ENCODE results near the gene EFNB2.

Gene EFNB2

GRCh38 chr13:106536244-106537034, 977 bp upstream of the EFNB2 start (continued):
- TF ChIP-seq ZNF777 (tag by site-specific recombination; IDR thresholded peaks at IDR 0.05; ENCODE audit: borderline replicate concordance) (no peak), PRDM4 (tag by site-specific recombination; IDR thresholded peaks at IDR 0.05) (no peak), ZBTB8A (tag by site-specific recombination; IDR thresholded peaks at IDR 0.05) (no peak), ZNF19 (tag by site-specific recombination; IDR thresholded peaks at IDR 0.05; ENCODE audit: low read depth) (no peak), ZNF426 (tag by site-specific recombination; IDR thresholded peaks at IDR 0.05) (no peak), BCL11A (tag by site-specific recombination; IDR thresholded peaks at IDR 0.05; ENCODE audit: low read depth) (no peak), ZSCAN16 (tag by site-specific recombination; IDR thresholded peaks at IDR 0.05) (no peak), ZNF248 (tag by site-specific recombination; IDR thresholded peaks at IDR 0.05) (no peak), ZNF324 (tag by site-specific recombination; IDR thresholded peaks at IDR 0.05) (no peak; the same call in 1 of the 2 replicates), SETDB1 (IDR thresholded peaks at IDR 0.05; ENCODE audit: insufficient read length, low read length) (no peak), ZNF837 (tag by site-specific recombination; IDR thresholded peaks at IDR 0.05) (no peak), ZNF555 (tag by site-specific recombination; conservative IDR thresholded peaks at IDR 0.05) (no peak), ZNF416 (tag by site-specific recombination; IDR thresholded peaks at IDR 0.05) (no peak), ZNF366 (tag by site-specific recombination; conservative IDR thresholded peaks at IDR 0.05) (no peak), ZNF610 (tag by site-specific recombination; IDR thresholded peaks at IDR 0.05; ENCODE audit: borderline replicate concordance) (peak; percentile 25; the same call in 1 of the 2 replicates), ZNF133 (tag by site-specific recombination; IDR thresholded peaks at IDR 0.05) (no peak), PRDM1 (tag by site-specific recombination; IDR thresholded peaks at IDR 0.05) (peak; percentile 60)
- TF ChIP-seq, protein P1, sequence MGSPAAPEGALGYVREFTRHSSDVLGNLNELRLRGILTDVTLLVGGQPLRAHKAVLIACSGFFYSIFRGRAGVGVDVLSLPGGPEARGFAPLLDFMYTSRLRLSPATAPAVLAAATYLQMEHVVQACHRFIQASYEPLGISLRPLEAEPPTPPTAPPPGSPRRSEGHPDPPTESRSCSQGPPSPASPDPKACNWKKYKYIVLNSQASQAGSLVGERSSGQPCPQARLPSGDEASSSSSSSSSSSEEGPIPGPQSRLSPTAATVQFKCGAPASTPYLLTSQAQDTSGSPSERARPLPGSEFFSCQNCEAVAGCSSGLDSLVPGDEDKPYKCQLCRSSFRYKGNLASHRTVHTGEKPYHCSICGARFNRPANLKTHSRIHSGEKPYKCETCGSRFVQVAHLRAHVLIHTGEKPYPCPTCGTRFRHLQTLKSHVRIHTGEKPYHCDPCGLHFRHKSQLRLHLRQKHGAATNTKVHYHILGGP (tag by site-specific recombination; IDR thresholded peaks at IDR 0.05) = no peak
- TF ChIP-seq, protein P2, sequence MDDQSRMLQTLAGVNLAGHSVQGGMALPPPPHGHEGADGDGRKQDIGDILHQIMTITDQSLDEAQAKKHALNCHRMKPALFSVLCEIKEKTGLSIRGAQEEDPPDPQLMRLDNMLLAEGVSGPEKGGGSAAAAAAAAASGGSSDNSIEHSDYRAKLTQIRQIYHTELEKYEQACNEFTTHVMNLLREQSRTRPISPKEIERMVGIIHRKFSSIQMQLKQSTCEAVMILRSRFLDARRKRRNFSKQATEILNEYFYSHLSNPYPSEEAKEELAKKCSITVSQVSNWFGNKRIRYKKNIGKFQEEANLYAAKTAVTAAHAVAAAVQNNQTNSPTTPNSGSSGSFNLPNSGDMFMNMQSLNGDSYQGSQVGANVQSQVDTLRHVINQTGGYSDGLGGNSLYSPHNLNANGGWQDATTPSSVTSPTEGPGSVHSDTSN (CRISPR knock-in tag; IDR thresholded peaks at IDR 0.05) = no peak
- TF ChIP-seq, protein P3, sequence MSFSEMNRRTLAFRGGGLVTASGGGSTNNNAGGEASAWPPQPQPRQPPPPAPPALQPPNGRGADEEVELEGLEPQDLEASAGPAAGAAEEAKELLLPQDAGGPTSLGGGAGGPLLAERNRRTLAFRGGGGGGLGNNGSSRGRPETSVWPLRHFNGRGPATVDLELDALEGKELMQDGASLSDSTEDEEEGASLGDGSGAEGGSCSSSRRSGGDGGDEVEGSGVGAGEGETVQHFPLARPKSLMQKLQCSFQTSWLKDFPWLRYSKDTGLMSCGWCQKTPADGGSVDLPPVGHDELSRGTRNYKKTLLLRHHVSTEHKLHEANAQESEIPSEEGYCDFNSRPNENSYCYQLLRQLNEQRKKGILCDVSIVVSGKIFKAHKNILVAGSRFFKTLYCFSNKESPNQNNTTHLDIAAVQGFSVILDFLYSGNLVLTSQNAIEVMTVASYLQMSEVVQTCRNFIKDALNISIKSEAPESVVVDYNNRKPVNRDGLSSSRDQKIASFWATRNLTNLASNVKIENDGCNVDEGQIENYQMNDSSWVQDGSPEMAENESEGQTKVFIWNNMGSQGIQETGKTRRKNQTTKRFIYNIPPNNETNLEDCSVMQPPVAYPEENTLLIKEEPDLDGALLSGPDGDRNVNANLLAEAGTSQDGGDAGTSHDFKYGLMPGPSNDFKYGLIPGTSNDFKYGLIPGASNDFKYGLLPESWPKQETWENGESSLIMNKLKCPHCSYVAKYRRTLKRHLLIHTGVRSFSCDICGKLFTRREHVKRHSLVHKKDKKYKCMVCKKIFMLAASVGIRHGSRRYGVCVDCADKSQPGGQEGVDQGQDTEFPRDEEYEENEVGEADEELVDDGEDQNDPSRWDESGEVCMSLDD (tag by site-specific recombination; IDR thresholded peaks at IDR 0.05) = no peak
- TF ChIP-seq, protein P4, sequence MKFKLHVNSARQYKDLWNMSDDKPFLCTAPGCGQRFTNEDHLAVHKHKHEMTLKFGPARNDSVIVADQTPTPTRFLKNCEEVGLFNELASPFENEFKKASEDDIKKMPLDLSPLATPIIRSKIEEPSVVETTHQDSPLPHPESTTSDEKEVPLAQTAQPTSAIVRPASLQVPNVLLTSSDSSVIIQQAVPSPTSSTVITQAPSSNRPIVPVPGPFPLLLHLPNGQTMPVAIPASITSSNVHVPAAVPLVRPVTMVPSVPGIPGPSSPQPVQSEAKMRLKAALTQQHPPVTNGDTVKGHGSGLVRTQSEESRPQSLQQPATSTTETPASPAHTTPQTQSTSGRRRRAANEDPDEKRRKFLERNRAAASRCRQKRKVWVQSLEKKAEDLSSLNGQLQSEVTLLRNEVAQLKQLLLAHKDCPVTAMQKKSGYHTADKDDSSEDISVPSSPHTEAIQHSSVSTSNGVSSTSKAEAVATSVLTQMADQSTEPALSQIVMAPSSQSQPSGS (tag by site-specific recombination; IDR thresholded peaks at IDR 0.05; ENCODE audit: low read depth) = no peak
- TF ChIP-seq, protein P5, sequence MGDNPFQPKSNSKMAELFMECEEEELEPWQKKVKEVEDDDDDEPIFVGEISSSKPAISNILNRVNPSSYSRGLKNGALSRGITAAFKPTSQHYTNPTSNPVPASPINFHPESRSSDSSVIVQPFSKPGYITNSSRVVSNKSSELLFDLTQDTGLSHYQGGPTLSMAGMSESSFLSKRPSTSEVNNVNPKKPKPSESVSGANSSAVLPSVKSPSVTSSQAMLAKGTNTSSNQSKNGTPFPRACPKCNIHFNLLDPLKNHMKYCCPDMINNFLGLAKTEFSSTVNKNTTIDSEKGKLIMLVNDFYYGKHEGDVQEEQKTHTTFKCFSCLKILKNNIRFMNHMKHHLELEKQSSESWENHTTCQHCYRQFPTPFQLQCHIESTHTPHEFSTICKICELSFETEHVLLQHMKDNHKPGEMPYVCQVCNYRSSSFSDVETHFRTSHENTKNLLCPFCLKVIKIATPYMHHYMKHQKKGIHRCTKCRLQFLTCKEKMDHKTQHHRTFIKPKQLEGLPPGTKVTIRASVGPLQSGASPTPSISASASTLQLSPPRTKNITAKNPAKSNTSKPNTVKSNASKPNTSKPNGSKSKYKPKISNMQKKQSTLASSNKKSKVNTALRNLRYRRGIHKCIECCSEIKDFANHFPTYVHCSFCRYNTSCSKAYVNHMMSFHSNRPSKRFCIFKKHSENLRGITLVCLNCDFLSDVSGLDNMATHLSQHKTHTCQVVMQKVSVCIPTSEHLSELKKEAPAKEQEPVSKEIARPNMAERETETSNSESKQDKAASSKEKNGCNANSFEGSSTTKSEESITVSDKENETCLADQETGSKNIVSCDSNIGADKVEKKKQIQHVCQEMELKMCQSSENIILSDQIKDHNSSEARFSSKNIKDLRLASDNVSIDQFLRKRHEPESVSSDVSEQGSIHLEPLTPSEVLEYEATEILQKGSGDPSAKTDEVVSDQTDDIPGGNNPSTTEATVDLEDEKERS (tag by site-specific recombination; IDR thresholded peaks at IDR 0.05) = no peak
- TF ChIP-seq, protein P6, sequence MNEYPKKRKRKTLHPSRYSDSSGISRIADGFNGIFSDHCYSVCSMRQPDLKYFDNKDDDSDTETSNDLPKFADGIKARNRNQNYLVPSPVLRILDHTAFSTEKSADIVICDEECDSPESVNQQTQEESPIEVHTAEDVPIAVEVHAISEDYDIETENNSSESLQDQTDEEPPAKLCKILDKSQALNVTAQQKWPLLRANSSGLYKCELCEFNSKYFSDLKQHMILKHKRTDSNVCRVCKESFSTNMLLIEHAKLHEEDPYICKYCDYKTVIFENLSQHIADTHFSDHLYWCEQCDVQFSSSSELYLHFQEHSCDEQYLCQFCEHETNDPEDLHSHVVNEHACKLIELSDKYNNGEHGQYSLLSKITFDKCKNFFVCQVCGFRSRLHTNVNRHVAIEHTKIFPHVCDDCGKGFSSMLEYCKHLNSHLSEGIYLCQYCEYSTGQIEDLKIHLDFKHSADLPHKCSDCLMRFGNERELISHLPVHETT (tag by site-specific recombination; IDR thresholded peaks at IDR 0.05) = no peak
- TF ChIP-seq, protein P7, sequence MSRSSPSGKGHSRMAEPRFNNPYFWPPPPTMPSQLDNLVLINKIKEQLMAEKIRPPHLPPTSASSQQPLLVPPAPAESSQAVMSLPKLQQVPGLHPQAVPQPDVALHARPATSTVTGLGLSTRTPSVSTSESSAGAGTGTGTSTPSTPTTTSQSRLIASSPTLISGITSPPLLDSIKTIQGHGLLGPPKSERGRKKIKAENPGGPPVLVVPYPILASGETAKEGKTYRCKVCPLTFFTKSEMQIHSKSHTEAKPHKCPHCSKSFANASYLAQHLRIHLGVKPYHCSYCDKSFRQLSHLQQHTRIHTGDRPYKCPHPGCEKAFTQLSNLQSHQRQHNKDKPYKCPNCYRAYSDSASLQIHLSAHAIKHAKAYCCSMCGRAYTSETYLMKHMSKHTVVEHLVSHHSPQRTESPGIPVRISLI (tag by site-specific recombination; IDR thresholded peaks at IDR 0.05) = no peak
